SIG-M5 (cell line): ENCODE measurements around the gene GSN.
A peak's percentile ranks its signal among the peaks of the same experiment; 100 is the strongest.

Experiments
- DNase-seq: peaks from one replicate; lab custom pipeline; 2025; lab: John Stamatoyannopoulos, UW

Gene GSN

DNA sequence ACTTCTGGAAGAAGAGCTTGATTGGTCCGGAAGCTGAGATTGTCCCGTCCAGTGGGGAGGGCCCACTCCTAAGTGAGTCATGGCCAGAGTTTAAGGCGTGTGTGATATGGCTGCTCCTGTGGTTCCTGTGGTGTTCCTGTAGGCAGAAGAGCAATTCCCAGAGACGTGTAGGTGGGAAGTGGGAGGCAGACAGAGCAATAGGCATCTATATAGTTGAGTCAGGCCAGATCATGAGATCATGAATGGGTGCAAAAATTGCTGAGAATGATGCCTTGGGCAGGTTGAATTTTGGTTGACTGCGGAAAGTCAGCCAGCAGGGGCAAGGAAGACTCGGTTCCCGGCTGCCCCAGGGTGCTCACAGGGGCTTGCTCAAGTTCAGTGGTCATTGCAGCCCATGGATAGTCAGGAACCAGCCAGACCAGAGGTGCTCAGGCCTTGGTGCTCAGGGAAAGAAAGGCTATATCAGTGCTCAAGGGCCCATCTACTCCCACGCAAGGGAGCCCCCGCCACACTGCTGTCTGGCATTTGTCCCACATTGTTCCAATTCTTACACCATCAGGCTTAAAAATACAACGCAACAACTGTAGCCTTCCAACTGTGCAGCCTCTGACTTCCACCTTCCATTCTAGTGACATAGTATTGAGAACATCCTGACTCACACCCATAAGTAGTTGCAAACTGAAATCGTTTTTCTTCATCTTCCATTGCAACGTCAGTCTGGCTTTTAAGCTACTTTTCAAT is 21.0 kb upstream of the GSN start:
- DNase-seq: no peak

DNA sequence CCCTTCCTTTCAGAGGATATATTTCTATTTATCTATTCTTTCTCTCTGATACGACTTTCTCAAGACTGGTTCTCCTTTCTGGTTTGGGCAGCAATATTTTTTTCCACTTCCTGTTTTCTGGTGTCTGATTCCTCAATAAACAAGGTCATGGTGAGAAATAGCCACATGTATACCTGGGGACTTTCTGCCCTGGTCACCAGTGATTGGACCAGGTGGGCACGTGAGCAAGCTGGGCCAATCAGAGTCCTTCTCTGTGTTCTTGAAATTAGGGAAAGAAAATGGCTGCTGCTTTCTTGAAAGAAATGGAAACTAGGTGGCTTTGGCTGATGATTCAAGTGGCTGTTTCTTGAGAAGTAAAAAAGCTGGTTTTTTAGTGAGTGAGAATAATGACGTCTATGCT is 18.4 kb upstream of the GSN start:
- DNase-seq: peak; percentile 24

DNA sequence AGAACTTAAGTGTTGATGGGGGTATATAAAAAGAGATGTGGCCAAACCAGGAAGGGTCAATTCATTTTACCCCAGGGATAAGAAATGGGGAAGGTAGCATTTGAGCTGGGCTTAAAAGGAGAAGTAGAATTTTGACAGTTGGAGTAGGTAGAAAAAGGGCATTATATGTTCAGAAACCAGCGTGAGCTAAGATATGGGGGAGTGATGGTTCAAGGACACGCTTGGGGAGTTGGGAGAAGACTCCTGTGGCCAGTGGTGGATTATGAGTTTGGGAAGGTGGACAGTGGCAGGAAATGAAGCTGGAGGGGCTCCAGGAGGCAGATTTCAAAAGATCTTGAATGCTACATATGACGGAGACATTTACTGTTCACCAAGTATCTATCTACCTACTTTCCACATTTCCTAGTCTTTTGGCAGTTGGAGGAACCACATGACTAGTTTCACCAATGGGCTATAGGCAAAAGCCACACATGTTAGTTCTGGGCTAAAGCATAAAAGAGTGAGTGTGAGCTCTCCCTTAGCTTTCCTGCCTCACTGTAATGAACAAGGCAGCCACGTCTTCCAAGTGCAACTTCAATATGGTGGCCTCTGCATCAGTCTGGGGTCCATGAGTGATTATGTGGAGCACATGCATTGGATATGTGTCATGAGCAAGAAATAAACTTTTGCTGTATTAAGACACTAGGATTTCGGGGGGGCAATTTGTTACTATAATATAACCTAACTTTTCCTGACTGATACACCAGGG is 15.7 kb upstream of the GSN start:
- no peak for DNase-seq

DNA sequence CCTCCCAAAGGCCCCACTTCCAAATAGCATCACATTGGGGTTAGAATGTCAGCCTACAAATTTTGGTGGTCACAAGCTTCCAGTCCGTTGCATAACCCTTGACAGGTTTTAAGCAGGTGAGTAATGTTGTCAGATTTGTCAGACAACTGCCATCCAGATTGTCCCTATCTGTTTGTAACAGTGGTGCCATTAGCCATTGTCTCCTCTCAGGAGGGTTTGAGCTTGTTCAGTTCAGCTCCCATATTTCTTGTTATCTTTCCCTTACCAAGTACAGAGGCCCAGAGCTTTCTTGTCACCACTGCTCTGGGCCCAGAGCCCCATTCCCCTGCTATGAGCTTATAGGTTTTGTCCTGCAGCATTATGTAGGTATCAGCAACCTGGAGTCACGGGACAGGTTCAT is 14.8 kb upstream of the GSN start:
- DNase-seq: no peak

DNA sequence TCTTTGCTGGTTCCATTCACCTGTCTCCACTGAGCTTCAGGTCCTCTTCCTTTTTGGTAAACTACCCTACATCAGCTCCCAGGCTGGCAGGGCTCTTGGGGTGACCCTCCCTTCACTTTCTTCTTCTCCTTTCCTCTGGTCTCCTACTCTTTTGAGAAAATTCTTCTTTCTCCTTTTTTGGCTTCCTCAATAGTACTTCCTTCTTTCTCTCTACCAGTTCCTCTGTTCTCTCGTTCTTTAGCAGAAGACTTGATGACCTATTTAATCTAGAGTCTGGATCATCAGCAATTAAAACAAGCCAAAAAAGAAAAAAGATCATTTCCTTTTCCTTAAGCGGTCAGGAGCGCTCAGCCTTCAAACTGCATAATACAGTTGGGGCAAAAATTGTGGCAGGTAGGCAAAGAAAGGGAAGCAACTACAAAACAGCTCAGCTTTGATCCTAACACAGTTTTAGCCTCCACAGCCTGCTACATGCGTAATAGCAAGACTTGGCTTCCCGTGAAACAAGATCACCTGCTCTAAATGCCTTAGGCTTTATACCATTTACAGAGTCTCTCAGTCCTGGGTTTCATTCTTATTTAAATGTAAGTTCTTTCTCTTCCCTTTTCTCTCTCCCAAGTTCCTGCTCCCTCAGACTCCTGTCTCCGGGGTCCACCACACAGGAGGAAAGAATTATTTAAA is 14.0 kb upstream of the GSN start:
- peak; percentile 19 for DNase-seq

DNA sequence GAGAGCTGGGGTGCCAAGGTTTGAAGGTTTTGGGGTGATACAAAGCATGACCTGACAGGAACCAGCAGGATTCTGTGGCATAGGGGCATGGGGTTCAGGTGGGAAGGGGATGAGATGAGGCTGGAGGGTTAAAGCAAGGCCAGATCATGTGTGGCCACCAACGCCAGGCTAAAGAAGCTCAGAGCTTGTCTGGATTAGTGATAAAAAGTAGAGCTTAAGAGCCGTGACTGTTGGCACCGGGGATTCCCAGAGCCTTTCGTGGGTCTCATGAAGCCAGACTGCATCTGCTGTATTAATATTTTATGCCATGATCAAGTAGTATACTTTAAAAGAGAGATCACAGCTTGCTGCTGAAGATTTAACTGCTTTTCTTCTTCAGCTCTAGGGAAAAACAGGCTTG is 8.5 kb upstream of the GSN start:
- no peak for DNase-seq

DNA sequence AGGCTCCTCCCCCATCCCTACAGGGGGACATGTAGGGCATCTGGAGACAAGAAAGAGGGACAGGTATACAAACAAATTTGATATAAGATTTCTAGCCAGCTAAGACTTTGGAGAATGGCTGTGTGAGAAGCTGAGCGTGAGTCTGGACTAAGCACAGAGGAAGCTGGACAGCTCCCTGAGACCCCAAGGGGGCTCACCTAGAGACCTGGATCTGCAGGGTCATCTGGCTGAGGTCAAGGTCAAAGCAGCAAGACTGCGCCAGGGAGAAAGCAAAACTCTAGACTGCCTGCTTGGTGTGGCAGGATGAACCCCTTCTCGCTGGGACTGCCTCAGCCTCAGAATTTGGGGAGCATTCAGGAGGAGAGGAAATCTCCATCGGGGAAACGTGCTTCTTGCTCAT is 8.0 kb upstream of the GSN start:
- no peak for DNase-seq

DNA sequence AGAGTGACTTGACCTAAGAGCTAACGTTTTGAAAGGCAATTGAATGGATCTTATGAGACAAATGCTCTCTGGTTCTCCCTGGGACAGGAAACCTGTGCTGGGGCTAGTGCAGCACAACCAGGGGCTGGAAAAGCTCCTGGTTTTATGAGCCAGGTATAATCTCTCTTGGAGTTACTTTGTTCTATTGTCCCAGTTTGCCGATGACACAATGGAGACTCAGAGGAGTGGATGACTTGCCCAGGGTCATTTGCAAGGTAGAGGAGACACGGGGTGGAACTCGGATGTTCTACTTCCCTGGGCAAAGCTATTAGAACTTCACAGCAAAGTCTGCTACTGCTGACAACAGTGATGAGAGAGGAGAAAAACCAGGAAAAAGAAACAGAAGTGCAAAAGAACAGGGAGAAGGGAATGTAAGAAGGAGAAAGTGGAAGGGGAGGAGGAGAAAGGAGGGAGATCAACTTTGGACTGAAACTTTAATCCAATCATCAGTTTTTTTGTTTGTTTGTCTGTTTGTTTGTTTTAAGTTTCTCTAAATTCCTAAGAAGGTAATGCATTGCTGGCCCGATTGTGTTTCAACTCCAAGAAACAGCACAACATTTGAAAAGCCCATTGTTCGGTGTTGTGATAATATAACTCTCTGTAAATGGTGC is 7.4 kb upstream of the GSN start:
- DNase-seq: no peak

DNA sequence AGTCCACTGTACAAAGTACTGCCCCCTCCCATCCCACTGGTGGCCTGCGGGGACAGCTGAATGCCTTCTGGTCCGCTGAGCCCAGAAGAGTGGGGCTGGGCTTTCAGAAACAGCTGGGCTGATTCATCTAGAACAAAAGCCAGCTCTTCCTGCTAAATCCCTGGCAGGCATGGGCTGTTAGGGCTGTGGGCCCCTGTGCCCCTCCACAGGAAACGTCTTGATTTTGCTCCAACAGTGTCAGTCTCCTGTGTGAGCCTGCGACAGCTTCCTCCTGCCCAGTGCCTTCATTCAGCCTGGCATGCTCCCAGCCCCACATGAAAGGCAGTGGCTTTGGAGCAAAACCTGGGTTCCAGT is 6.9 kb upstream of the GSN start:
- no peak for DNase-seq

DNA sequence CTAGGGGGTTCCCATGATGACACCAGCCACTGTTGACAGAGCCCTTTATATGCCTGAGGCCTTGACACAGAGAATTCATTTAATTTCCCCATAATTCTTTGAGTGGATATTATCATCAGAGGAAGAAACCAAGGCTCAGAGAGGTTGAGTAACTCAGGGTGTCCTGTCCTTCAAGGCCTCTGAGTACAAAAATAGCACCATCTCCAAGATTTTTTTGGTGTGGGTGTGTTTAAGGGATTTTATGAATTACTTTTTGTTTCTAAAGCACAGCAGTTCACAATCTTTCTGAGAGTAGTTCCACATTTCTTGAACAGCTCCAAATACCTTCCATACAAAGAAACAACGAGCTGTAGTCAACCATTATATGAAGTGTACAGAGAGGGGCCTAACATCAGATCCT is 6.2 kb upstream of the GSN start:
- no peak for DNase-seq

DNA sequence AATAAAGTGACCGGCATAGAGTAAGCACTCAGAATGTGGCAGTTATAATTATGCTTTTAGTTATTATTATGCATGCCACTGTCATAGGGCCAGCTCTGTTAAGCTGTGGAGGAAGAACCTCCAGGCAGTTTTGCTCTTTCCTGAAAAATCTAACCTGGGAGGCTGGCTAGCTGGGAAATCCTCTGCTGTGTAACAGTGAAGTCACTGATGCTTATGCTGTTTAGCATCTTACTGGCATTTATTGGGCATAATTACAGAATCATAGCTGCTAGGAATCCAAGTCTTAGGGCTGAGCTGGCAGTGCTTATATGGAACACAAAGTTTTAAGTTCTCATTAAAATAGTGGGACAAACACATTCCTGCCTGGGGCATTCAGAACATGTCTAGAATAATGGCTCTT is 5.5 kb upstream of the GSN start:
- DNase-seq: no peak

DNA sequence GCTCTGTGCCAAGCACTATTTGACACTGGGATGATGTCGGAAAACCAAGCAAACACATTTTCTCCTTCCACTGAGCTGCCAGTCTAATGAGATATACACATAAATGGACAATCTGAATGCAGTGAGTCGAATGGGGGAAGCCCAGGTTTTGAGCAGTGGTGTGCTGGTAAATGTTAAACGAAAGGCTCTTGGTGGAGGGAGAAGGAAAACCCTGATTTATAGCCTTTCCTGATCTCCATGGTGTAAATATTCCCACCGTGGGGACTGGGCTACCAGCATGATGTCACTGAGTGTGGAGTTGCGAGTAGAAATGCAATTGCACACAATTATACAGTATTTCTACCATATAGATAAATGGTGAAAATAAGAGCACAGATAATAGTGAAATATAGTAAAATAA is 5.0 kb upstream of the GSN start:
- DNase-seq: no peak

DNA sequence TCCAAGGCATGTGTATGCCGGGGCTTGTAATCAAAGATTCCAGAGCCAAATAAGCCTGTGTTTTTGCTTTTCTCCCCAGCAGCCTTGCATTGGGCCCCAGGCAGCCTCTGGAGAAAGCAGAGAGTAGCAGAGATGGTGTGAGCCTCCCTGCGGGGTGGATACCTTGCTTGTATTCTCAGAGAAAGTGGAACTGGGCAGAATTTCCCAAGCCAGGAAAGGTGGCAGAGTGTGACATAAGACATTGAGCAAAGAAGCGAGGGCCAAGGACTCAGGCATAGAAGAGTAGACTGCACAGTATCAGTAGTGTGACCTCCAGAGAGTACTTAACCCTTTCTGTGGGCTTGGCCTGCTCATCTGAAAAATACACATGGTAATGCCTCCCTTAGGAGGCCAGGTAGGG is 1.6 kb upstream of the GSN start:
- no peak for DNase-seq

DNA sequence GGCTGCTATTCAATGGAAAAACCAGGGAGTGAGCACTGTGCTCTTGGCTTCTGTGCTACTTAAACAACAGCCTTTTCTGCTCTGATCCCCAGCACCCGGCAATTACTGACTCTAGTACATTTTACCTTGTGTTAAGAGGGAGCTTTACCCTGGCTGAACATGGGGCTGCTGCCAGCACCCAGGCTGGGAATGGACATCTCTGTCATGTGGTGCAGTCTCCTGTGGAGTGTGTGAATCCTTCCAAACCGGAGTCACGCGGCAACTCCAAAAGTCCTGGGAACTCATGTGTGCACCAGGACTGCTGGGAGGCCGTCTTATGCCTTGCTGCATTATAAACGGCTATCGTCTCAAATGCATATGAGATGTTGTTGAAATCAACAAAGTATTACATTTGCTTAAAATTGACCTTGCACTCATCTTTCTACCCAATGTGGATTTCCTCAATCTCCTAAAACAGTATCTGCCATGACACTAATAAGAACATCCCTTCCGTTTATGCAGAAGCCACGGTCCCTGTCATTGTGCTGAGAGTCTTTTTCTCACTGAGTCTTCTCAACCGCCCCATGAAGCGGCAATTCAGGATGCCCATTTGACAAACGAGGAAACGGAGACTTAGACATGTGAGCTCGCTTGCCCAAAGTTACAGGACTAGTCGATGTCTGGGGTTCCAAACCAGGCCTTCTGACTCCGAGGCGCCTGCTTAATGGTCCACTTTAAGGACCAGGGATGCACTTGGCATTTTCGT is 884 bp upstream of the GSN start:
- DNase-seq: no peak

DNA sequence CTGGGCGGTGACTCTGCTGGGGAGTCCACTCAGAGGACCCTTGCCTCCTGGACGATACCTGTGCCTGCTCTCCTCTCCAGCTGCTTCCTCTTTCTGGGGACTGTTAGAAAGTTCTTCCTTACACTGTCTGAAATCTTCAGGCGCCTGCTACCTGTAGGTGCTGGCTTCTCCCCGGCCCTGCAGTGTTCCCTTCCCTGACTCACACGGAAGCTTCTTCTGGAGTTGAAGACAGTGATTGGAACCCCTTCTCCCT is 562 bp downstream of the GSN start:
- no peak for DNase-seq

DNA sequence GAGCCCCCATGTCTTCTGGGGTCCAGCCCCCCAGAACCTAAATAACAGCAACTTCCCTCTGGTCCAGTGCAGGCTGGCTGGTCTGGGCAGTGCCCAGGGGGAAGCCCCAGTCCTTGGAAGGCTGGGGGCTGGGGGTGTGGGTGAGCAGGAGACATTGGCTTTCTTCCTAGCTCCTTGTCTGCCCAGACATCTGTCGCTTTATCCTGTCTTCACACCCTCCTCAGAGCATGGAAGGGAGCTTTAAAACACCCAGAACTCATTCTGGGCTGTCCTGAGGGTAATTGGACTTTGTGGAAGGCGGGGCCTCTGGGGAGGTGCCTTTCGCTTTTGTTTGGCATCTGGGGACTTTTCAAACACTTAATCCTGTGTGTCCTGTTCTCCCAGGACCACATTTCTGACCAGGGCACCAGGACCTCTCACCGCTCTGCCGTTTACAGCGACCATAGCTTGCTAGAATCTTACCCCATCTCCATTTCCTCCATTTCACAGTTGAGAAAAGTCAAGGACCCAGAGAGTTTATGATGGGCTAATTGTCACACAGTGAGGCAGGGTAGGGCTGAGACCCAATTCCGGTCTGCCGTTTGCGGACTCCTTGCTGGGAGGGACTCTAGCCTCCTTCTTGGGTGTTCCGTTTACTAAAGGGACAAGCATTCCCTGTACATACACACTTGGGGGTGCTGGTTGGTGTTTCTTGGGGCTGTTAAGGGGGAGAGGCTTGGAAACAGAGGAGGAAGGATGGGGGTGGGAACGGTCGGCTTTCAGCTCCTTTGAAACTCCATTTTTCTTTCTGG is 1.1 kb downstream of the GSN start:
- DNase-seq: no peak

DNA sequence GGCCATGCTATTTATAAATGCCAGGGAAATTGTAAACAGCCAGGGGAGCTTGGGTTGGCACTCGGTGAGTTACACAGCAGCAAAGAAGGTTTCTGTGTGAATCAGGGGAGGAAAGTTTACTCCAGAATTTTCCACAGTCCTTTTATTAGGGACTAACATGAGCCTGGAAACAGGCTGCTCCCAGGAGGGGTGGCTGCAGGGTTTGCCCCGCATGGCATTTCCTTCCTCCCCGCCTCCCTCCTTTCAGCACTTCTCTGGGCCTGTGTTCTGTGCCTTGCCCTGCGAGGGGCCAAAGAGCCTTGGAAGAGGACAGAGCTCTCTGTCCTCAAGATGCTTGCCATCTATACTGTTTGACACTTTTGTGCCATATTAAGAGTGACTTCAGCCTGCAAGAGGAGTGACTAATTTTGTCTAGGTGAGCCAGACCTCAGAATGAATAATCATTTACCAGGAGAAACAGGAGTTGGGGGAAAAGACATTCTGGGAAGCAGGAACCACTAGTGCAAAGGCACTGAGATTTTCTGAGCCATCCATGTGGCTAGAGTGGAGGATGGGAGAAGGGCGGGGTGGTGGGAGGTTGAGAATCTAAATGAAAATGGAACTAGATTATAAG is 1.8 kb downstream of the GSN start:
- DNase-seq: no peak

DNA sequence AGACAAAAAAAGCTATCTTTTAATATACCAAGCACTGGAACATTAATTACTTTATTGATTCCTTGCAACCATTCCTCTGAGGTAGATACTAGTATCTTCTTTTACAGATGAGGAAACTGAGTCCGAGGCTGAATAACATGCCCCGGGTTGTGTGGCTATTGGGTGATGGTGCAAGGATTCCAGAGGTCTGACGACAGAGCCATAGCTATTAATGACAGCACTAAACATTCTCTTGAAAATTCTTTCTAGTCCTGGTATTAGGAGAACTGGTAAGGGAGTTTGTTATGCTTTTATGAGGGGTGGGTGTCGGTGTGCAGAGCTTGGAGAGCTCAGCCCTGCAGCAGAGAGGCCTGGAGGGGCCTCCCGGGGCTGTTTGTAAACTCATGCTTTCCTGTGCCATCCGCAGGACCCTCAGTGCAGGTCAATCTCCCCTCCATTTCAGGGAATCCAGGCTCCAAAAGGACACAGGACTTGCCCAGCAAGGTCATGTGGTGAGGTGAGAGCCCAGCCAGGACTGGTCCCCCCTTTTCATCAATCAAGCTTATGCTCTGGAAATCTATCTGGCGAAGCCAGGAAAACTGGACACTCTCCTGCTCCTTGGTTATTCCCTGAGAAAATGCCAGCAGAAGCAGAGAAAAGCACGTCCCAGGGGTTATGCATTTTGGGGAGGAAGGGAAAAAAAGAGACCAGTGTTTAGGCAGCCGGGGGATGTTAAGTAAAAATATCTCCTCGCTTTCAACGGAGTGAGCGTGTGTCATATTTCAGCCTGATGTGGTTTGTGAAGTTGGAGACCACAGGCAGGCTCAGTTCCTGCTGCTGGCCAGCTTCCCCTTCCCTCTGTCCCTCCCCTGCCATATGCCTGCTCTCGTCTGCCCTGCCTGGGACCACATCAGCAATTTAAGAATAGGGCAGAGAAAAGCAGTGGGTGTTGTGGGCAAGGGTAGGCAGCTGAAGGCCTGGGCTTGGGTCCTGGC is 3.7 kb downstream of the GSN start:
- no peak for DNase-seq

DNA sequence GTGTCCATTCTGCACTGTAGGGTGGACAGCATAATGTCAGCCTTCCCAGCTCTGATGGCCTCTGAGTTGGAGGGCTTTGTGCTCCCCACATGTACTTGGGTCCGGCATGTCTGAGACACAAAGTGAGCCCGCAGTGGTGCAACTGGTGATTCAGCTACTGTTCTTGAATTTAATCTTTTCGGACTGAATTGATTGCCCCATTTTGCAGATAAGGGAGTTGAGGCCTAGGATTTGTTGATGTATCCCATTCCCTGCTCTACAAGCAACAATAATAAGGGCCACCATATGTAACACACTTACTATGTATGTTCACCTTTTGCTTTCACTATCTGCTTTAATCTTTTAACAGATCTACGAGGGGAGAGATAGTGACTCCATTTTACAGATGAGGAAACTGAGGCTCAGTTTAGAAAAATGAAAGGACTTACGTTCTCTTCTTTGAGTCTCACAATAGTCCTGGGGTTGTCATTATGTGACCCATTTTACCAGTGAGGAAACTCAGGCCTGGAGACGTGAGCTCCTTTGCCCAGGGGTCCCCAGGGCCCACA is 4.5 kb downstream of the GSN start:
- DNase-seq: no peak
